ENCODE results near the gene FIG4.
"Not testable (repeated sequence)": the region's sequence is repeated elsewhere in the genome, so short reads cannot be mapped to it uniquely, and the experiment has no call there.

FIG4 gene

GRCh38 chr6:109855476-109856040, 164.5 kb downstream of the FIG4 start:
- not testable (repeated sequence) for H3K9ac ChIP-seq (ENCODE audit: low read length in 5 of 5); H3K4me1 ChIP-seq (ENCODE audit: control insufficient read depth in 5 of 5, insufficient read depth in 5 of 5, low read length in 5 of 5); H3K36me3 ChIP-seq (ENCODE audit: control insufficient read depth in 5 of 5, insufficient read depth in 5 of 5, low read length in 5 of 5); H3K4me3 ChIP-seq (ENCODE audit: low read depth in 1 of 5, low read length in 5 of 5); H3K27me3 ChIP-seq (ENCODE audit: control insufficient read depth in 5 of 5, insufficient read depth in 4 of 5, low read length in 5 of 5); H3K9me3 ChIP-seq (ENCODE audit: control insufficient read depth in 5 of 5, low read length in 5 of 5); H3K27ac ChIP-seq (ENCODE audit: low read depth, low read length)

GRCh38 chr6:109861946-109862345, 170.8 kb downstream of the FIG4 start:
- Histone ChIP-seq H3K4me1 (ENCODE audit: control insufficient read depth in 5 of 5, insufficient read depth in 5 of 5, low read length in 5 of 5) (peaks cover 0 to under 1% (median 0%) of the 10 kb centered on the region in 5 donors), H3K4me3 (ENCODE audit: low read depth in 1 of 5, low read length in 5 of 5) (no peak overlapping the region)

DNA sequence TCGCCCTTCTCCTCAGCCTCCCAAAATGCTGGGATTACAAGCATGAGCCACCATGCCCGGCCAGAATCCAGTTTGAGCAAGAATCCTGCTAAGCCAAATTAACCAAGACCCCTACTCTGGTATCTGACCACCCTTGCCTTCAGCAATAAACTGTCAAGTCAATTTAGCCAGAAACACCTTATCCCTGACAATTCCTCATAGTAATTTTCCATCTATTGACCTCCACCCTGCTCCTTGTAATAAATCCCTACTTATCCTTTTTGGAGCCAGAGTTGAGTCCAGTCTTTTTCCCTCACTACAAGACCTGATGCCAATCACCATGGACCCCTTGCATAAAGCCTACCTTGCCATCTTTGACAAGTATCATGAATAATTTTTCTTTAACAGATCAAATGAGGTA, 173.0 kb downstream of the FIG4 start:
- H3K9ac ChIP-seq (ENCODE audit: low read length in 5 of 5) = no peak overlapping the region

More at GRCh38 chr6:109861946-109862345, 170.8 kb downstream of the FIG4 start:
- peaks cover 0 to 2% (median 0%) of the 10 kb centered on the region in 5 donors for H3K27me3 ChIP-seq (ENCODE audit: control insufficient read depth in 5 of 5, insufficient read depth in 4 of 5, low read length in 5 of 5)
- H3K9ac ChIP-seq (ENCODE audit: low read length in 5 of 5) = no peak overlapping the region
- H3K9me3 ChIP-seq (ENCODE audit: control insufficient read depth in 5 of 5, low read length in 5 of 5) = peaks cover 0 to 7% (median 3%) of the 10 kb centered on the region in 5 donors
- H3K27ac ChIP-seq (ENCODE audit: low read depth, low read length) = no peak overlapping the region
- no peaks in the 10 kb centered on the region for H3K36me3 ChIP-seq (ENCODE audit: control insufficient read depth in 5 of 5, insufficient read depth in 5 of 5, low read length in 5 of 5)

DNA sequence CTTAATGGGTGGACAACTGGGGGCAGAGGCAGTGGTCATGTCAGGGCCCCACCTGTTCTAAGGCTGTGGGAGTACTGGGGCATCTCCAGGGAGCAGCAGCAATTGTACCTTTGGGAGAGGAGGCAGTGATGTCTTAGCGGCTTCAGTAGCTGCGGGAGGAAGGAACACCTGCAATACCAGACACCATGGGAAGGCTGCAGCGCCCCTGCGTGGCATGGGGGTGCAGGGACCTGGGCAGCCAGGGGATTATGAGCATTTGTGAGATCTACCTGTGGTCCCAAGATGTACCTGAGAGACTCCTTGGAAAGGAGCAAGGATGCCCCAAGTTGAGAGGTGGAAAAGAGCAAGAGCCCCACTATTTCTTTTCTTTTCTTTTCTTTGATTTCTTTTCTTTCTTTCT, 174.9 kb downstream of the FIG4 start:
- Histone ChIP-seq H3K27ac (ENCODE audit: low read depth, low read length) (no peak overlapping the region), H3K4me1 (ENCODE audit: control insufficient read depth in 5 of 5, insufficient read depth in 5 of 5, low read length in 5 of 5) (peaks cover 0 to 8% (median 0%) of the 10 kb centered on the region in 5 donors), H3K9ac (ENCODE audit: low read length in 5 of 5) (no peak overlapping the region), H3K4me3 (ENCODE audit: low read depth in 1 of 5, low read length in 5 of 5) (no peak overlapping the region), H3K9me3 (ENCODE audit: control insufficient read depth in 5 of 5, low read length in 5 of 5) (peaks cover 0 to 7% (median 3%) of the 10 kb centered on the region in 5 donors), H3K36me3 (ENCODE audit: control insufficient read depth in 5 of 5, insufficient read depth in 5 of 5, low read length in 5 of 5) (no peaks in the 10 kb centered on the region), H3K27me3 (ENCODE audit: control insufficient read depth in 5 of 5, insufficient read depth in 4 of 5, low read length in 5 of 5) (peaks cover 0 to 3% (median 0%) of the 10 kb centered on the region in 5 donors)

More for the DNA sequence above, 173.0 kb downstream of the FIG4 start:
- no peak overlapping the region for H3K27ac ChIP-seq (ENCODE audit: low read depth, low read length)
- no peak overlapping the region for H3K4me3 ChIP-seq (ENCODE audit: low read depth in 1 of 5, low read length in 5 of 5)
- peaks cover 0 to 3% (median 0%) of the 10 kb centered on the region in 5 donors for H3K27me3 ChIP-seq (ENCODE audit: control insufficient read depth in 5 of 5, insufficient read depth in 4 of 5, low read length in 5 of 5)
- no peaks in the 10 kb centered on the region for H3K36me3 ChIP-seq (ENCODE audit: control insufficient read depth in 5 of 5, insufficient read depth in 5 of 5, low read length in 5 of 5)
- H3K9me3 ChIP-seq (ENCODE audit: control insufficient read depth in 5 of 5, low read length in 5 of 5) = peaks cover 0 to 7% (median 3%) of the 10 kb centered on the region in 5 donors
- H3K4me1 ChIP-seq (ENCODE audit: control insufficient read depth in 5 of 5, insufficient read depth in 5 of 5, low read length in 5 of 5) = peaks cover 0 to 8% (median 0%) of the 10 kb centered on the region in 5 donors

DNA sequence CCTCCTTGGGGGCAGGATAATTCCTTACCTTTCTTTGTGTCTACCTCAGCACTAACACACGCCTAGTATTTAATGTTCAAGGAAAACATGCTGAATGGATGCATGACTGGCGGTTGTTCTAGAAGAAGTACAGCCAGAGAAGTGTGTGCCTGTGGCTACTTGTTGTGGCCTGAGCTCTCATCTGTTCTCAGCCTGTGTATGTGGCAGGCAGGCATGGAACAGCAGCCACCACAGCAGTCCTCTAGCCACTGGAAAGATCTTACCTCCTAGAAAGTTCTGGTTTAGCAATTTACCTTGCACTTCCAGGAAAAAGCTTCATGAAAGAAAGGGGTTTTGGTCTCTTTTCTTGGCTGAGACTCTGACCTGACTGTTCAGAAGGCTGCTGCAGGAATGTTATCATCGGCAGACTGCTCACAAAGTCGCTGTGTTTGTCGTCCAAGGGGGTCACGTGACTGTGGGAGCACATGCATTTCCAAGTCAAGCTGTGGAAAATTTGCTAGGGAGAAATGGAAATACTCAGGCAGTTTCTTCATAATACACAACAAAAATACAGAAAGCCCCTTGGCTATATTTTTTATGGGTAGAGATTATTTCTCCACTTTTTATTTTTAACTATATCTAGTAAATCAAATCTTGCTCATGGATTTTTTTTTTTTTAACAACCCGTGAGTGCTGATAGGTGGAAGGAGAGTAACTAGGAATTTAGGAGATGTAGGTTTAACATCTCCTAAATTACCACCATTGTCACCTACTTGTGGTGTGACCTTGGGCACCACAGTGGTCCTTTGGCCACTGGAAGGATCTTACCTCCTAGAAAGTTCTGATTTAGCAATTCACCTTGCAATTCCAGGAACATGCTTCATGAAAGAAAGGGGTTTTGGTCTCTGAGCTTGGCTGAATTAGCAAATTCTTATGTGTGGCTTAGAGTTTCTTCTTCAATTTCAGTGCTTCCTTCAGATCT, 176.2 kb downstream of the FIG4 start:
- no peak overlapping the region for H3K4me3 ChIP-seq (ENCODE audit: low read depth in 1 of 5, low read length in 5 of 5)

DNA sequence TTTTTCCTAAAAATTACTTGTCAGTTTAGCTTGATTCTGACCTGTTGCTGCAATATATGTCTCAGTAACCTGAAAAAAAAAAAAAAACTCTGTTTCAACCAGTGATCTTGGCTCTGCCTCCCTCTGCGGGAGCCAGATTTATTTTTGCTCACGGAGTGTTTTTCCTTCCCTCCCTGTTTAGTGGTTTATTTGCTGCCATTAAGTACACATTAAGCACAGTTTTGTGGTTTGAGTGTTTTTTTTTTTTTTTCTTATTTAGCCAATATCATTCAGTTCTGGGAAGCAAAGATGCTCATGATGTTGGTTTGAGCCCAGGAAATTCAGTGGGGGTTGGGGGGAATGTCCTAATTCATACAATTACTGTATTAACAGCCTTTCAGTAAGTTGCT, 176.9 kb downstream of the FIG4 start:
- Histone ChIP-seq H3K4me1 (ENCODE audit: control insufficient read depth in 5 of 5, insufficient read depth in 5 of 5, low read length in 5 of 5) (peaks cover 0 to 8% (median 0%) of the 10 kb centered on the region in 5 donors), H3K4me3 (ENCODE audit: low read depth in 1 of 5, low read length in 5 of 5) (no peak overlapping the region), H3K27me3 (ENCODE audit: control insufficient read depth in 5 of 5, insufficient read depth in 4 of 5, low read length in 5 of 5) (peaks cover 0 to 3% (median 0%) of the 10 kb centered on the region in 5 donors), H3K36me3 (ENCODE audit: control insufficient read depth in 5 of 5, insufficient read depth in 5 of 5, low read length in 5 of 5) (no peaks in the 10 kb centered on the region), H3K9me3 (ENCODE audit: control insufficient read depth in 5 of 5, low read length in 5 of 5) (no peaks in the 10 kb centered on the region), H3K27ac (ENCODE audit: low read depth, low read length) (no peak overlapping the region), H3K9ac (ENCODE audit: low read length in 5 of 5) (no peak overlapping the region)

More for the DNA sequence above, 176.2 kb downstream of the FIG4 start:
- Histone ChIP-seq H3K9me3 (ENCODE audit: control insufficient read depth in 5 of 5, low read length in 5 of 5) (peaks cover 0 to 2% (median 0%) of the 10 kb centered on the region in 5 donors), H3K27ac (ENCODE audit: low read depth, low read length) (no peak overlapping the region), H3K9ac (ENCODE audit: low read length in 5 of 5) (no peak overlapping the region), H3K36me3 (ENCODE audit: control insufficient read depth in 5 of 5, insufficient read depth in 5 of 5, low read length in 5 of 5) (no peaks in the 10 kb centered on the region), H3K27me3 (ENCODE audit: control insufficient read depth in 5 of 5, insufficient read depth in 4 of 5, low read length in 5 of 5) (peaks cover 0 to 3% (median 0%) of the 10 kb centered on the region in 5 donors), H3K4me1 (ENCODE audit: control insufficient read depth in 5 of 5, insufficient read depth in 5 of 5, low read length in 5 of 5) (peaks cover 0 to 8% (median 0%) of the 10 kb centered on the region in 5 donors)

GRCh38 chr6:109869398-109870088, 178.4 kb downstream of the FIG4 start:
- not testable (repeated sequence) for H3K9ac ChIP-seq (ENCODE audit: low read length in 5 of 5); H3K9me3 ChIP-seq (ENCODE audit: control insufficient read depth in 5 of 5, low read length in 5 of 5); H3K27me3 ChIP-seq (ENCODE audit: control insufficient read depth in 5 of 5, insufficient read depth in 4 of 5, low read length in 5 of 5); H3K36me3 ChIP-seq (ENCODE audit: control insufficient read depth in 5 of 5, insufficient read depth in 5 of 5, low read length in 5 of 5); H3K4me1 ChIP-seq (ENCODE audit: control insufficient read depth in 5 of 5, insufficient read depth in 5 of 5, low read length in 5 of 5); H3K27ac ChIP-seq (ENCODE audit: low read depth, low read length); H3K4me3 ChIP-seq (ENCODE audit: low read depth in 1 of 5, low read length in 5 of 5)

DNA sequence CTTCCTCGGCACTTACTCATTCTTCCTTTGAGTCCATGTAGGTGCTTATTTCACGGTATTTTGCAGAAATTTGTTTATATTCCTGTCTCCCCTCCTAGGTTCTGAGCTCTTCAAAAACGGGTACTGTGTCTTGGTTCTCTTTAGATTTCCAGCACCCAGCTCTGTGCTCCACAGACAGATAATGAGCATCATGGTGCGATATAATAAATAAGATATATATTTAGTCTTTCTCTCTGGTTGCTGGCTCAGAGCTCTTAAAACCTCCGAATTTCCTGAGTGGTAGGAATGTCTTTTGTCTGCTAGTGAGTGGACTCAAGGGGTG, 179.0 kb downstream of the FIG4 start:
- H3K9me3 ChIP-seq (ENCODE audit: control insufficient read depth in 5 of 5, low read length in 5 of 5) = no peaks in the 10 kb centered on the region
- no peak overlapping the region for H3K4me3 ChIP-seq (ENCODE audit: low read depth in 1 of 5, low read length in 5 of 5)
- no peaks in the 10 kb centered on the region for H3K36me3 ChIP-seq (ENCODE audit: control insufficient read depth in 5 of 5, insufficient read depth in 5 of 5, low read length in 5 of 5)
- peaks cover 0 to 5% (median 0%) of the 10 kb centered on the region in 5 donors for H3K27me3 ChIP-seq (ENCODE audit: control insufficient read depth in 5 of 5, insufficient read depth in 4 of 5, low read length in 5 of 5)
- peaks cover 0 to 8% (median 0%) of the 10 kb centered on the region in 5 donors for H3K4me1 ChIP-seq (ENCODE audit: control insufficient read depth in 5 of 5, insufficient read depth in 5 of 5, low read length in 5 of 5)
- no peak overlapping the region for H3K27ac ChIP-seq (ENCODE audit: low read depth, low read length)
- H3K9ac ChIP-seq (ENCODE audit: low read length in 5 of 5) = no peak overlapping the region

DNA sequence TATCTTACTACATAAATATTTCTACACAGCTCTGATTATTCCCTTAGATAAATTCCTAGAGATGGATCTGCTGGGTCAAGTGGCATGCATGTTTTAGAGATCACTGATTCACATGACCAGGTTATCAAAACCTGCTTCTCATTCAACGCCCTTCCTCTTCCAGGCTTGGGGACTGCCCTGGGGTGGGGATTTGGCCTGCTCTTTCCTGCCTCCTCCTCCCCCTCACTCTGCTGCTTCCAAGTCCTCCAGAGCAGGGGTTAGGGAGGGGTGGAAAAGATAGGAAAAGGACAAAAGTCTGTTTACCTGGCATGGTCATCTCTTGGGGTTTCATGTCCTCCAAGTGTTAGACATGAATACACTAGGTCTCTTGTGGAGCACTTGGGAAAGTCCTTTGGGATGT, 181.5 kb downstream of the FIG4 start:
- no peak overlapping the region for H3K4me3 ChIP-seq (ENCODE audit: low read depth in 1 of 5, low read length in 5 of 5)
- H3K9me3 ChIP-seq (ENCODE audit: control insufficient read depth in 5 of 5, low read length in 5 of 5) = no peaks in the 10 kb centered on the region
- no peak overlapping the region for H3K27ac ChIP-seq (ENCODE audit: low read depth, low read length)

More for the DNA sequence above, 181.5 kb downstream of the FIG4 start:
- H3K4me1 ChIP-seq (ENCODE audit: control insufficient read depth in 5 of 5, insufficient read depth in 5 of 5, low read length in 5 of 5) = peaks cover 0 to 3% (median 0%) of the 10 kb centered on the region in 5 donors
- H3K9ac ChIP-seq (ENCODE audit: low read length in 5 of 5) = no peak overlapping the region
- H3K27me3 ChIP-seq (ENCODE audit: control insufficient read depth in 5 of 5, insufficient read depth in 4 of 5, low read length in 5 of 5) = peaks cover 0 to 2% (median 0%) of the 10 kb centered on the region in 5 donors
- H3K36me3 ChIP-seq (ENCODE audit: control insufficient read depth in 5 of 5, insufficient read depth in 5 of 5, low read length in 5 of 5) = no peaks in the 10 kb centered on the region
